RWPE2 (cell line): Measurements from ENCODE around the gene ZNF683.
A peak's percentile ranks its signal among the peaks of the same experiment; 100 is the strongest.

Experiments
- ATAC-seq: fragments of 200-7000 bp; cut with Tn5 transposase; 3 replicates; pipeline ENCODE4 v1.9.1; 2021; ENCODE audit warnings: low read depth
- DNase-seq: peaks from one replicate; pipeline ENCODE4 v3.0.0-alpha.2; 2020; ENCODE audit warnings: low spot score
- H3K27ac ChIP-seq: fragments of 450-650 bp; 2 replicates; pipeline ENCODE4 v1.5.1; 2017; ENCODE audit warnings: mild to moderate bottlenecking; ENCODE audit not compliant: poor library complexity, severe bottlenecking
- H3K27me3 ChIP-seq: fragments of 250-450 bp; sonication (Bioruptor Pico); 2 replicates; pipeline ENCODE4 v1.5.1; 2021; ENCODE audit warnings: mild to moderate bottlenecking, moderate library complexity; ENCODE audit not compliant: insufficient read depth, poor library complexity, severe bottlenecking
- H3K36me3 ChIP-seq: fragments of 250-450 bp; sonication (Bioruptor Pico); 2 replicates; pipeline ENCODE4 v1.5.1; 2020; ENCODE audit warnings: low read depth, mild to moderate bottlenecking, moderate library complexity
- H3K4me1 ChIP-seq: fragments of 250-450 bp; sonication (Bioruptor Pico); 2 replicates; pipeline ENCODE4 v1.5.1; 2021; ENCODE audit warnings: mild to moderate bottlenecking, moderate library complexity; ENCODE audit not compliant: insufficient read depth, poor library complexity, severe bottlenecking
- H3K4me3 ChIP-seq: fragments of 250-450 bp; sonication (Bioruptor Pico); 2 replicates; pipeline ENCODE4 v1.5.1; 2021; ENCODE audit warnings: mild to moderate bottlenecking, moderate library complexity; ENCODE audit not compliant: severe bottlenecking
- H3K9me3 ChIP-seq: fragments of 250-450 bp; sonication (Bioruptor Pico); 2 replicates; pipeline ENCODE4 v1.5.1; 2021; ENCODE audit warnings: mild to moderate bottlenecking, moderate library complexity; ENCODE audit not compliant: severe bottlenecking
- CTCF ChIP-seq: fragments of 450-650 bp; IDR thresholded peaks from one replicate; pipeline ENCODE4 v1.5.1; 2017; ENCODE audit warnings: mild to moderate bottlenecking, moderate library complexity; ENCODE audit not compliant: poor library complexity, severe bottlenecking

The ZNF683 gene

GRCh38 chr1:26356106-26356505 lies 16.4 kb downstream of the ZNF683 start:
- H3K4me3 ChIP-seq: no peak overlapping the region
- no peaks in the 10 kb centered on the region for H3K27me3 ChIP-seq
- ATAC-seq (no peak), DNase-seq (no peak)
- H3K27ac ChIP-seq: peak overlapping the region; percentile 39
- no peaks in the 10 kb centered on the region for H3K9me3 ChIP-seq
- H3K36me3 ChIP-seq: no peaks in the 10 kb centered on the region
- no peak for TF ChIP-seq CTCF
- peaks cover 46% of the 10 kb centered on the region for H3K4me1 ChIP-seq

GRCh38 chr1:26354972-26355371 lies 17.6 kb downstream of the ZNF683 start:
- Histone ChIP-seq H3K27ac (peak overlapping the region; percentile 85), H3K4me1 (peaks cover 57% of the 10 kb centered on the region), H3K36me3 (no peaks in the 10 kb centered on the region), H3K27me3 (no peaks in the 10 kb centered on the region), H3K9me3 (no peaks in the 10 kb centered on the region), H3K4me3 (no peak overlapping the region)
- no peak for DNase-seq
- ATAC-seq: no peak
- no peak for TF ChIP-seq CTCF

GRCh38 chr1:26353976-26354820 lies 18.4 kb downstream of the ZNF683 start, which contains the start of gene CRYBG2:
CRYBG2 (minus strand) TSS chr1:26354130; CDS start chr1:26346657, 7,473 bp downstream.
- Histone ChIP-seq H3K9me3 (no peaks in the 10 kb centered on the region), H3K4me3 (peak within 1 kb of the TSS; percentile 27), H3K27me3 (no peaks in the 10 kb centered on the region), H3K27ac (peak within 1 kb of the TSS; percentile 85), H3K36me3 (no peaks in the 10 kb centered on the region), H3K4me1 (peaks cover 64% of the 10 kb centered on the region)
- peak; percentile 85 for DNase-seq
- ATAC-seq: peak; percentile 62
- no peak for TF ChIP-seq CTCF

GRCh38 chr1:26353210-26353859 lies 19.2 kb downstream of the ZNF683 start:
- peak overlapping the region; percentile 27 for H3K4me3 ChIP-seq
- H3K4me1 ChIP-seq: peaks cover 62% of the 10 kb centered on the region
- peak overlapping the region; percentile 85 for H3K27ac ChIP-seq
- TF ChIP-seq CTCF: no peak
- DNase-seq: no peak
- no peak for ATAC-seq
- no peaks in the 10 kb centered on the region for H3K9me3 ChIP-seq
- no peaks in the 10 kb centered on the region for H3K27me3 ChIP-seq
- no peaks in the 10 kb centered on the region for H3K36me3 ChIP-seq

GRCh38 chr1:26352338-26352679 lies 20.2 kb downstream of the ZNF683 start:
- no peaks in the 10 kb centered on the region for H3K9me3 ChIP-seq
- DNase-seq: no peak
- peak overlapping the region; percentile 85 for H3K27ac ChIP-seq

More at GRCh38 chr1:26352338-26352679, 20.2 kb downstream of the ZNF683 start:
- TF ChIP-seq CTCF: no peak
- no peak for ATAC-seq
- Histone ChIP-seq H3K27me3 (no peaks in the 10 kb centered on the region), H3K4me3 (no peak overlapping the region), H3K4me1 (peaks cover 59% of the 10 kb centered on the region), H3K36me3 (no peaks in the 10 kb centered on the region)
